ENCODE measurements around the gene ARHGAP11A.

ARHGAP11A gene

GRCh38 chr15:32652178-32652577, 36.9 kb downstream of the ARHGAP11A start:
- DNase-seq (ENCODE audit: low spot score): no peak
- FAIRE-seq: no peak

- DNase-seq (ENCODE audit: low spot score) (no peak), FAIRE-seq (no peak)
Observed at GRCh38 chr15:32656091-32656490, 40.8 kb downstream of the ARHGAP11A start.

GRCh38 chr15:32656496-32656895, 41.2 kb downstream of the ARHGAP11A start:
- no peak for FAIRE-seq

DNA sequence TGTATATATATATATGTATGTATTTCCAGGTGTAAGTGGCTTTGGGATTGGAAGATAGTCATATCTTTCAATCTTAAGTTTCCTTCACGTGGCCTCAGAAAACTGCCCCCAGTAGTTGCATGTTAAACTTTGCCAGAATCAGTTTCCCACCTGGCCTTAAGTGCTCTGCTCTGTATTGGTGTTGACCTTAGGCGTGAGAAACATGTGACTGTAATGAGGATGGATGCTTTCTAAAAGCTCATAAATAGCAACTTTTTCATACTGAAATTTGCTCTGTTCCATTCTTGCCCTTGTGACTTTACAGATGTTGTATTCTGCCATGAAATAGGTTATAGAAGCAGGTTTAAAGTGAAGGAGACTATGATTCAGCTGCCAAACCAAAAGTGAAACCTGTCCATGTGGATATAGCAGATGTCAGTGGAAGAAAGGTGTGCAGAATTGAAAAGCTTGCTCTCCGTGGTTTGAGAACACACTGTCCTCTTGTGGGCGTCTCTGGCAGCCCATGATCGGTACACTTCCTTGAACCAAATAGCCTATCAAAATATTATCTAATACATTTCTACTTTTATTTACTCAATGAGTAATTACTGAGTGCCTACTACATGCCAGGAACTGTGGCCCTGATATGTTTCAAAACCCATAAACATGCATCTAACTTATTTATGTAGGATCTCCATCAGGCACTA, 42.0 kb downstream of the ARHGAP11A start:
- FAIRE-seq (no peak), DNase-seq (ENCODE audit: low spot score) (no peak)

More at GRCh38 chr15:32656496-32656895, 41.2 kb downstream of the ARHGAP11A start:
- DNase-seq (ENCODE audit: low spot score): no peak

DNA sequence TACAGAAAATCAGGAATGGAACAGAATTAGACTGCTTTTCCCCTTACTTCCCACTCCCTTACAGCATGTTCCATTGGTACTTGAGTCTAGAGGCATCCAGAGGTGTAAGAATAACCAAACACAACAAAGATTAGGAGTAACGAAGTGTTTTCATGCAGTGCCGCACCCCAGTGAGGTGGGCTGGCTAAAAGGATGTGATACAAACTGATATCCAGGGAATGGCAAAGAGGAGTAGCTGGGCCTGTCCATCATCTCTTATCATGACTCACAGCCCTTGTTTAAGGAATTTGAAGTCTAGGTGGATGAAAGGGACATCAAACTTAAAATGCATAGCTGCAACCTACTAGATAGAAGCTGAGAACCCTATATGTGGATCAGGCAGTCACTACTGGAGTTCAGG, 42.6 kb downstream of the ARHGAP11A start:
- no peak for DNase-seq (ENCODE audit: low spot score)
- FAIRE-seq: no peak

GRCh38 chr15:32659340-32660155, 44.2 kb downstream of the ARHGAP11A start:
- peak; percentile 91 for DNase-seq (ENCODE audit: low spot score)
- peak; percentile 70 for FAIRE-seq

DNA sequence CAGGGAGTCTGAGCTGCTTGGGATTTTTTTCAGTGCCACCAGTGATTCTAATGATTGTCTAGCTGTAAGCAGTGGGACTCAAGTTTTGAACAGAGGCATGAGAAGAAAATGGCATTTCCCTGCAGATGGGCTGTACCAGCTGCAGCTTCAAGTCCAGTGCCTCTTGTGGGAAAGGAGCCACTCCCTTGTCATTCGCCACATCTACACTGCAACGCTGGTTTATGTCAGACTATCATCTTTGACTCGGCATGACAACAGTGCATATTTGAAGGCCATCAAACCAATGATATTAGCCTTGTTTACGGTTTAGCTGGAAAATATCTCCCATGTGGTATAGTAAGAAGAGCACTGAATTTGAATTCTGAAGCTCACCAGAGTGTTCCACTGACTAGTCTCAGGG, 48.4 kb downstream of the ARHGAP11A start:
- no peak for FAIRE-seq
- no peak for DNase-seq (ENCODE audit: low spot score)

- DNase-seq (ENCODE audit: low spot score) (no peak), FAIRE-seq (no peak)
Observed at GRCh38 chr15:32664796-32665195, 49.5 kb downstream of the ARHGAP11A start.

DNA sequence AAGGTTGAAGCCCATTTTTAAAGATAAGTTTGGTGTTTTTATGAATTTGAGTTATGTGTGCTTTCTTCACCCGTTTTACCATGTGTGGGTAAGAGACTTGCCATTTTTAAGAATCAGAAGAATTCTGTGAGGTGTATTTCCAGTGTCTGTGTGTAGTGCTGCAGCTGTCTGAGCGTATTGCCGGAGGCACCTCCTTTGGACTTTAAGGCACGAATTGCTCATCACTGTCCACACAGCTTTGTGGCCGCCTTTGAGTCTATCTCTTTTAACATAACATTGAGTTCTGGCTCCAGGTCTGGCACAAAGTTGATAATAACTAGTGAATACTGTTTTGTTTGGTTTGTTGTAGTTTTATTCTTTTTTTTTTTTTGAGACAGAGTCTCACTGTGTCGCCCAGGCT, 52.0 kb downstream of the ARHGAP11A start:
- DNase-seq (ENCODE audit: low spot score): no peak
- FAIRE-seq: no peak

DNA sequence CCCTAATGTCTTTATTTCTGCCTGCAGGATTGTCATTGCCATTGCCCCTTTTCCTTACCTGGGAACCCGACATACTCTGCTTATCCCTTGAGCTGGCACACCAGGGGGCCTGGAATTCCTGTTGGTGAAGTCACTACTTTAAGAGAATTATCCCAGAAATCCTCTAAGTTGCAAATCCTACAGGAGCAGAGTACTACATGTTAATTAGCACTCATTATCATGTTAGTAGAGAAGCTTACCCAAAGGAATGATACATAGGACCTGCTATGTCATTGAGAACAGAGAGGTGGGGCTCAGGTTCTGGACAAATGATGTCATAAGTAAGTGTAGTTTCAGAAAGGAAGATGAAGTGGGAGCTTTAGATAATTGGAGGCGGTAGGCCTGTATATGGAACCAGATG, 53.6 kb downstream of the ARHGAP11A start:
- DNase-seq (ENCODE audit: low spot score): no peak
- no peak for FAIRE-seq

GRCh38 chr15:32669896-32670611, 54.8 kb downstream of the ARHGAP11A start:
- DNase-seq (ENCODE audit: low spot score): no peak
- no peak for FAIRE-seq

GRCh38 chr15:32670623-32671022, 55.3 kb downstream of the ARHGAP11A start:
- DNase-seq (ENCODE audit: low spot score): no peak

DNA sequence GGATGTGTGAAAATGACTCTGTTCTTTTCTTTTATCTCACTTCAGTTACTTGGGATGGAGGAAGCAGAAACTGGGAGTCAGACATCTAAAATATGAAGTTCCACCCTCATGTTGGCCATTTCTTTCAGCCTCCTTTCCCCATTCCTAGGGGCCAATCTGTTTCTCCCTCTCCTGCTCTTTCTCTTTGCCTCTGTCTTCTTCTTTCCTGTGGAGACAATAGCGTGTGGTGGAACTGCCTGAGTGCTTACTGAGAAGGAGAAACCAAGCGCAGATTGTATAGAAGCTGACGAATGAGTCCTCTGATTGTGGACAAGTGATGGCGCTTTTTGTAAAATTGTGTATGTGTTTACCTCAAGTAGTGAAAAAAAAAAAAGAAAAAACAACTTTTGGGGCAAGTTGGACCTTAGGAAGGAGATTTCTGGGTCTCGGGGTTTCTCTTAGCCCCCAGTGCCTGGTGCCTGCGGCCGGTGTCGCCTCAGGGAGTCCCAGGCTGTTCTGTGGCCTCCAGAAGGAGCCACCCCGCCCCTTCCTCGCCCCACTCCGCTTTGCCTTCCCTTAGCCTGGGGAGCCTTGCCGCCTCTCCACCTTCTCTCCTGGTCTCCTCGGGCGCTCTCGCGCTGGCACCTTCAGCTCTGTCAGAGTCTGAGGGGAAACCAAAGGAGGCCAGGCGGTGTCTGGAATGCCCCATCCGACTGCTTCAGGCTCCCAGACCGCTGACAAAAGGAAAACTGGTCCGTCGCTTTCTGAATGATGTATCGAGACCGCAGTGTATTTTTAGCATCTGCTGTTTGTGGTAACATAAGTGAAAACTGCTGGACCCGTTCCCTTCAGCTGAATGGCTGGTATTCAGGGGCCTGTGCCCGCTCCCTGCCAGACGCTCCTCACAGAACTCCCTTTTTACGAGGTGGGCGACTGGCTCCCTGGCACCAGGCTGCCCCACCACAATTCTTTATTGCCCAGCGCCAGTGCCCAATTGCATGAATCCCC, 56.3 kb downstream of the ARHGAP11A start:
- DNase-seq (ENCODE audit: low spot score): no peak
- no peak for FAIRE-seq

More at GRCh38 chr15:32670623-32671022, 55.3 kb downstream of the ARHGAP11A start:
- FAIRE-seq: no peak

- no peak for FAIRE-seq
- DNase-seq (ENCODE audit: low spot score): no peak
Observed at GRCh38 chr15:32674681-32675080, 59.4 kb downstream of the ARHGAP11A start.

DNA sequence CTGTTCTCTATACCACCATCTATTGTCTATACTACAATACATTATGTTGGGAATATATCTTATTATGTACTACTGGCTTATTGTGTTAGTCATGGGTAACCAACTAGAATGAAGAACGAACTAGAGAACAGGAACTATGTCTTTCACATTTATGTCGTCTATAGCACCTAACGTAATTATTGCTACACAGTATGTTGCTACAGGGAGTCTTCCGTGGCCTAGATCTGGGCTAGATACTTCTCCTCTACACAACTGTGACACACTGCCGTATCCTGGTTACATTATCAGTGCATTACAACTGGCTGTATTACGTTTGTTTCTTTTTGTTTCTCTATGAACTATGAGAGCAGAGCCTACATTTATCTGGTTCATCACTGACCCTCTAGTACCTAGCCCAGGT, 60.2 kb downstream of the ARHGAP11A start:
- DNase-seq (ENCODE audit: low spot score) (no peak), FAIRE-seq (no peak)

GRCh38 chr15:32676169-32676568, 60.9 kb downstream of the ARHGAP11A start:
- DNase-seq (ENCODE audit: low spot score) (no peak), FAIRE-seq (no peak)

GRCh38 chr15:32677238-32677750, 62.0 kb downstream of the ARHGAP11A start:
- FAIRE-seq: peak; percentile 75
- DNase-seq (ENCODE audit: low spot score): peak; percentile 66

DNA sequence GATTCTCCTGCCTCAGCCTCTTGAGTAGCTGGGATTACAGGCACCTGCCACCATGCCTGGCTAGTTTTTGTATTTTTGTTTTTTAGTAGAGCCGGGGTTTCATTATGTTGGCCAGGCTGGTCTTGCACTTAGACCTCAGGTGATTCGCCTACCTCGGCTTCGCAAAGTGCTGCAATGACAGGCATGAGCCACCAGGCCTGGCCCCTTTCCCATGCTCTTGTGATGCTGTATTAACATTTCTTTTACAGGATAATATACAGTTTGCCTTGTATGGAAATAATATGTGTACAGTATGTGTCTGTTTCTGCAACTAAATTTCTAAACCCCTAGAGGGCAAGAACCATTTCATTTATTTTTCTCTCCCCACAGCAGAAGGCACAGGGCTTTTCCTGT, 64.0 kb downstream of the ARHGAP11A start:
- FAIRE-seq: no peak

DNA sequence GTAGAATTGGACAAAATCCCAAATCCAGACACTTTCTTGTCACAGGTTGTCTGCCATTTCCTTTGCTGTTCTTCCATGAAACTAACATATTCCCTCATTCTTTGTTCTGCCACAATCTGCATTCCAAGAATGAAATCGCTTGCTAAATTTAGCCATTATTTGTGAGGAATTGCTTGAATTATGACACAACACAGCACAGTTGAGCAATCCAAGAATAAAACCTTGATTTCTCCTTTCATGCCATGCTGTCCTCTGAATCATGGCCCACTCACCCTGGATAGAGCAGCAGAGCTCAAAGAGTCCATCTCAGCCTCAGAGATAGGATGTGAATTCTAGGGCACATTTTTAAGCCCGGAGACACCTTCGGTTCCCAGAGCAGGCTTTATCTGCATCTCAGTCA, 67.3 kb downstream of the ARHGAP11A start:
- peak; percentile 84 for DNase-seq (ENCODE audit: low spot score)
- peak; percentile 69 for FAIRE-seq

More for the DNA sequence above, 64.0 kb downstream of the ARHGAP11A start:
- no peak for DNase-seq (ENCODE audit: low spot score)

GRCh38 chr15:32682977-32683630, 67.8 kb downstream of the ARHGAP11A start:
- DNase-seq (ENCODE audit: low spot score): no peak
- FAIRE-seq: no peak

Data from RCC 7860 (cell line).